Measurements from ENCODE around the gene TGFBR2. TPM values are rescaled to one million over a fixed set of nuclear protein-coding genes. Genes with fewer than 3 reads are reported as not detected.

The TGFBR2 gene
- total RNA-seq, 1 experiment from 2014 or later, result 22.5 TPM

DNA sequence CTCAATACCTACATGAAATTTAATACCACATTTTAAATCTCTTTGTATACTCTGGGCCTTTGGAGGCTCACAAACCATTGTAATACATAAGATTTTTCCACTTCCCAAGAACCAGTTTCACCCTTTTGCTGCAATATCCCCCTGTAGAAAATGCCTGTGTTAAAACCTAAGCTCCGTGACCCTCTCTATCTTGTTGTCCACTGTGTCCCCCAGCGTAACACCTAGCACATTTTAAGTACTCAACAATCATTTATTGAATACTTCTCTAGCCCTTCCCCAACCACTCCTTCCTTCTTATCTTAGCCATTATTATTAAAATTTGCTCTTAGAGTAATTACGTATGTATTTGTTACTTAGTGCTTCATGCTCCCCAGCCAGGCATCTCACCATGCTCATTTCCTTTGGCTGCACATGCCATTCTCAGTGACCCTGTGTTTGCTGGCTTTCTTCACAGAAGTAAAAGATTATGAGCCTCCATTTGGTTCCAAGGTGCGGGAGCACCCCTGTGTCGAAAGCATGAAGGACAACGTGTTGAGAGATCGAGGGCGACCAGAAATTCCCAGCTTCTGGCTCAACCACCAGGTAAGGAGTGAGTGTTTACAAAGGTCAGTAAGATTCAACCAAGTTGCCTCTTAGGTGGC, 81.6 kb downstream of the TGFBR2 start:
- Histone ChIP-seq H2AFZ (ENCODE audit: low read depth, low read length, poor library complexity, severe bottlenecking) (no peak overlapping the region), H3K79me2 (ENCODE audit: insufficient read depth, low read length) (peaks cover 70% of the 10 kb centered on the region), H4K20me1 (ENCODE audit: insufficient read depth) (no peaks in the 10 kb centered on the region), H3K27ac (ENCODE audit: low read depth, low read length) (peak overlapping the region; percentile 75), H3K27me3 (ENCODE audit: insufficient read depth, low read length) (no peaks in the 10 kb centered on the region), H3K9ac (ENCODE audit: low read length) (no peak overlapping the region), H3K4me1 (ENCODE audit: control insufficient read depth in 1 of 2, insufficient read depth in 2 of 2, low read length in 2 of 2) (peaks cover 36 to 57% of the 10 kb centered on the region in 2 experiments), H3K36me3 (ENCODE audit: control insufficient read depth in 1 of 2, insufficient read depth in 2 of 2, low read length in 2 of 2) (peaks cover 12 to 49% of the 10 kb centered on the region in 2 experiments; a peak in 2 of 4 replicates), H3K4me3 (replicated peaks in 1 of 2; ENCODE audit: low read depth in 1 of 2, low read length in 2 of 2) (no peak overlapping the region), H3K9me3 (ENCODE audit: control insufficient read depth in 1 of 2, insufficient read depth in 1 of 2, low read depth in 1 of 2, low read length in 2 of 2) (no peaks in the 10 kb centered on the region), H3K9me2 (ENCODE audit: insufficient read depth) (no peaks in the 10 kb centered on the region), H3K4me2 (ENCODE audit: low read length) (peak overlapping the region; percentile 51)
- intact Hi-C loops (cut with micrococcal nuclease), result no loop called here
- POLR2A ChIA-PET, result interaction anchor here (1.0 to 1.1 kb wide), 2 partner anchors 9 to 29 kb away, joined by 3 read pairs; no protein-coding TSS in a partner anchor
- ATAC-seq (no peak), DNase-seq (ENCODE audit: low read depth, low spot score) (no peak)
- TF ChIP-seq TCF7L2 (IDR thresholded peaks at IDR 0.05; ENCODE audit: borderline replicate concordance, extremely low read depth, insufficient read depth, insufficient read length) (no peak), ZFX (IDR thresholded peaks at IDR 0.05) (no peak), JUND (IDR thresholded peaks at IDR 0.05) (no peak)
- RAD21 ChIA-PET (ENCODE audit: low non-redundant PET in 1 of 2, low total read pairs in 2 of 2, uncharacterized antibody in 2 of 2, unreplicated experiment in 2 of 2), result interaction anchor here in 1 of 2 experiments (1.7 kb wide), 1 partner anchor 81 kb away, joined by 4 read pairs; the partner anchor contains the start of gene TGFBR2
- no TSS peak for BruUV-seq (replicated peaks)
- CTCF ChIA-PET, result interaction anchor here (1.2 to 1.5 kb wide), 2 partner anchors 22 to 646 kb away, joined by 3 read pairs; no protein-coding TSS in a partner anchor

DNA sequence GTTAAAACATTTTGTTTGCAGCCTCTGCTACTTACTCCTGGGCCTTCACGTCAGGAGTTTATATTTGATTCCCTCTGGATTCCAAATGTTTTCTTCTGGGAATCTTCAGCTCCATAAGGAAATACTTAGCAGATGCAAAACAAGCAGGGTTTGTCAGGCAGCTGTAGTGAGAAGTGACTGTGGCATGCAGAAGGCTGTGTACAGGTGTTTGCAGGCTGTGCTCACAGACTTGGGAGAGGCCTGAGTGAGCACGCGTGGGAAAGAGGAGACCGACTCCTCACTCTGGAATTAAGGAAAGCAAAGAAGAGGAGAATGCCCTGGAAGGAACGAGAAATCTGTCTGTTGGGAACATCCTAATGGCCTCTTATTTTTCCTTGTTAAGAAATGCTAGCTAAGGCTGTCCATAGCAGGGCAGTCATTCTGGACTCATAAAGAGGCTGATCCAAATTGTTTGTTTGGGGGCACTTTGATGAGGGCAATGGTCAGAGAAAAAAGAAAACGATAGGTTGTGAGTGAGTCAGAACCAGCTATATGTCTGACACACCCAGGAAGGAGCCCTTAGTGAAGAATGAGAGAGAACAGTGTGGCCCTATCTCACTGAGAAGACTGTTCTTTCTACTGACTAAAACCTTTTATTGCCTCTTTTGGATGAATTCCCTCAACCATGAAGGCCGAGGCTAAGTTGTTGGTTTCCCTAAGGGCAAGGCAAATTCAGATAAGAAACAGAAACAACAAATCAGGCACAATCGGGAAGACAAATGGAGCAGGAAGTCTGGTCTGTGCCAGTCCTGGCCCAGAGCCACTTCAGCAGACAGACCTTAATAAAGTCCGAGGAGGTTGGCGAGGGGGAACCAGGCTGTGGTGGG, 82.6 kb downstream of the TGFBR2 start:
- ChIA-PET CTCF (interaction anchor here (1.2 to 1.5 kb wide), 2 partner anchors 23 to 647 kb away, joined by 3 read pairs; no protein-coding TSS in a partner anchor), POLR2A (interaction anchor here (1.0 to 1.1 kb wide), 2 partner anchors 10 to 30 kb away, joined by 3 read pairs; no protein-coding TSS in a partner anchor), RAD21 (ENCODE audit: low non-redundant PET in 1 of 2, low total read pairs in 2 of 2, uncharacterized antibody in 2 of 2, unreplicated experiment in 2 of 2) (interaction anchor here in 1 of 2 experiments (0.6 to 1.7 kb wide), 2 partner anchors 82 to 403 kb away, joined by 3 to 4 read pairs; partner anchors contain the start of gene TGFBR2)
- Histone ChIP-seq H2AFZ (ENCODE audit: low read depth, low read length, poor library complexity, severe bottlenecking) (no peak overlapping the region), H3K4me2 (ENCODE audit: low read length) (peak overlapping the region; percentile 51), H3K9me3 (ENCODE audit: control insufficient read depth in 1 of 2, insufficient read depth in 1 of 2, low read depth in 1 of 2, low read length in 2 of 2) (no peaks in the 10 kb centered on the region), H3K9ac (ENCODE audit: low read length) (peak overlapping the region; percentile 13), H3K4me1 (ENCODE audit: control insufficient read depth in 1 of 2, insufficient read depth in 2 of 2, low read length in 2 of 2) (peaks cover 38 to 56% of the 10 kb centered on the region in 2 experiments), H3K9me2 (ENCODE audit: insufficient read depth) (no peaks in the 10 kb centered on the region), H3K4me3 (replicated peaks in 1 of 2; ENCODE audit: low read depth in 1 of 2, low read length in 2 of 2) (0 out of 4 replicates have a peak overlapping the region, but pooled peaks of 1 of the 2 experiments have one; percentile 12), H3K27ac (ENCODE audit: low read depth, low read length) (peak overlapping the region; percentile 75), H3K36me3 (ENCODE audit: control insufficient read depth in 1 of 2, insufficient read depth in 2 of 2, low read length in 2 of 2) (peaks cover 15 to 45% of the 10 kb centered on the region in 2 experiments), H4K20me1 (ENCODE audit: insufficient read depth) (no peaks in the 10 kb centered on the region), H3K27me3 (ENCODE audit: insufficient read depth, low read length) (no peaks in the 10 kb centered on the region), H3K79me2 (ENCODE audit: insufficient read depth, low read length) (peaks cover 66% of the 10 kb centered on the region)
- intact Hi-C loops (cut with micrococcal nuclease), result no loop called here
- DNase-seq (ENCODE audit: low read depth, low spot score) (peak; percentile 79), ATAC-seq (peak; percentile 86)
- no TSS peak for BruUV-seq (replicated peaks)
- TF ChIP-seq POLR2A (IDR thresholded peaks at IDR 0.05; ENCODE audit: borderline replicate concordance, extremely low read depth, insufficient read depth, insufficient read length), result no peak
- TF ChIP-seq ZNF274 (IDR thresholded peaks at IDR 0.05; ENCODE audit: low read depth, low read length), result no peak
- TF ChIP-seq YY1 (IDR thresholded peaks at IDR 0.05; ENCODE audit: extremely low read depth, insufficient replicate concordance, low read depth, low read length), result peak; percentile 31
- TF ChIP-seq, protein P1, sequence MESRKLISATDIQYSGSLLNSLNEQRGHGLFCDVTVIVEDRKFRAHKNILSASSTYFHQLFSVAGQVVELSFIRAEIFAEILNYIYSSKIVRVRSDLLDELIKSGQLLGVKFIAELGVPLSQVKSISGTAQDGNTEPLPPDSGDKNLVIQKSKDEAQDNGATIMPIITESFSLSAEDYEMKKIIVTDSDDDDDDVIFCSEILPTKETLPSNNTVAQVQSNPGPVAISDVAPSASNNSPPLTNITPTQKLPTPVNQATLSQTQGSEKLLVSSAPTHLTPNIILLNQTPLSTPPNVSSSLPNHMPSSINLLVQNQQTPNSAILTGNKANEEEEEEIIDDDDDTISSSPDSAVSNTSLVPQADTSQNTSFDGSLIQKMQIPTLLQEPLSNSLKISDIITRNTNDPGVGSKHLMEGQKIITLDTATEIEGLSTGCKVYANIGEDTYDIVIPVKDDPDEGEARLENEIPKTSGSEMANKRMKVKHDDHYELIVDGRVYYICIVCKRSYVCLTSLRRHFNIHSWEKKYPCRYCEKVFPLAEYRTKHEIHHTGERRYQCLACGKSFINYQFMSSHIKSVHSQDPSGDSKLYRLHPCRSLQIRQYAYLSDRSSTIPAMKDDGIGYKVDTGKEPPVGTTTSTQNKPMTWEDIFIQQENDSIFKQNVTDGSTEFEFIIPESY (IDR thresholded peaks at IDR 0.05; ENCODE audit: extremely low read depth, insufficient replicate concordance, low read length), result no peak
- TF ChIP-seq, protein P2, sequence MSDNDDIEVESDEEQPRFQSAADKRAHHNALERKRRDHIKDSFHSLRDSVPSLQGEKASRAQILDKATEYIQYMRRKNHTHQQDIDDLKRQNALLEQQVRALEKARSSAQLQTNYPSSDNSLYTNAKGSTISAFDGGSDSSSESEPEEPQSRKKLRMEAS (IDR thresholded peaks at IDR 0.05), result peak; percentile 58
- TF ChIP-seq EGR1 (IDR thresholded peaks at IDR 0.05; ENCODE audit: low read depth), result no peak
- TF ChIP-seq TCF7L2 (IDR thresholded peaks at IDR 0.05; ENCODE audit: borderline replicate concordance, extremely low read depth, insufficient read depth, insufficient read length), result peak; percentile 88
- TF ChIP-seq ELF1 (IDR thresholded peaks at IDR 0.05; ENCODE audit: borderline replicate concordance, low read depth), result no peak
